ENCODE data around the gene APBA3.

DNA sequence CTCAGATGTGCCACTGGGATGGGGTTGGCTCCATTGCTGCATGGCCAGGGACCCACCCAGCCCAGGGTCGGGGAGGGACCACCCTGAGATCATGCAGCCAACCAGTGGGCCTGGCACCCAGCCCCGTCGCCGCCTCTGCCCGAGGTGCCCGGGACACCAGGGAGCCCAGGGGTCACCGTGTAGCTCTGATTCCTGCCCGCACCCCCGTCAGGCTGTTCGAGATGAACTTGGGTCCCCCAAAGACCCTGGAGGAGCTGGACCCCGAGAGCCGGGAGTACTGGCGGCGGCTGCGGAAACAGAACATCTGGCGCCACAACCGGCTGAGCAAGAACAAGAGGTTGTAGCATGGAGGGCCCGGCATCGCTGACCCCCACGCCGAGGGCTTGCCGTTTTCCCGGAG is 5.6 kb upstream of the APBA3 start:
- TF ChIP-seq, protein P1, sequence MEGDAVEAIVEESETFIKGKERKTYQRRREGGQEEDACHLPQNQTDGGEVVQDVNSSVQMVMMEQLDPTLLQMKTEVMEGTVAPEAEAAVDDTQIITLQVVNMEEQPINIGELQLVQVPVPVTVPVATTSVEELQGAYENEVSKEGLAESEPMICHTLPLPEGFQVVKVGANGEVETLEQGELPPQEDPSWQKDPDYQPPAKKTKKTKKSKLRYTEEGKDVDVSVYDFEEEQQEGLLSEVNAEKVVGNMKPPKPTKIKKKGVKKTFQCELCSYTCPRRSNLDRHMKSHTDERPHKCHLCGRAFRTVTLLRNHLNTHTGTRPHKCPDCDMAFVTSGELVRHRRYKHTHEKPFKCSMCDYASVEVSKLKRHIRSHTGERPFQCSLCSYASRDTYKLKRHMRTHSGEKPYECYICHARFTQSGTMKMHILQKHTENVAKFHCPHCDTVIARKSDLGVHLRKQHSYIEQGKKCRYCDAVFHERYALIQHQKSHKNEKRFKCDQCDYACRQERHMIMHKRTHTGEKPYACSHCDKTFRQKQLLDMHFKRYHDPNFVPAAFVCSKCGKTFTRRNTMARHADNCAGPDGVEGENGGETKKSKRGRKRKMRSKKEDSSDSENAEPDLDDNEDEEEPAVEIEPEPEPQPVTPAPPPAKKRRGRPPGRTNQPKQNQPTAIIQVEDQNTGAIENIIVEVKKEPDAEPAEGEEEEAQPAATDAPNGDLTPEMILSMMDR (IDR thresholded peaks at IDR 0.05): no peak
- TF ChIP-seq SIN3A (IDR thresholded peaks at IDR 0.05; ENCODE audit: borderline replicate concordance, insufficient read depth, low read depth, low read length) (no peak), REST (IDR thresholded peaks at IDR 0.05; ENCODE audit: insufficient read depth in 1 of 2, low read depth in 2 of 2, low read length in 1 of 2) (no peak), POLR2AphosphoS5 (IDR thresholded peaks at IDR 0.05; ENCODE audit: low read depth, low read length) (no peak), TCF7L2 (IDR thresholded peaks at IDR 0.05; ENCODE audit: low read depth, low read length) (no peak)

Measured in Panc1 (cell line).